Erythroblast (primary cell): ENCODE data around the gene GBE1.

Experiments used
- GATA1 ChIP-seq: IDR thresholded peaks from 2 replicates; pipeline ENCODE4 v1.6.1; 2011; ENCODE audit warnings: low read depth, mild to moderate bottlenecking, control low read depth, low read length, moderate library complexity
- POLR2A ChIP-seq: IDR thresholded peaks from 2 replicates; pipeline ENCODE4 v1.6.1; 2011; ENCODE audit warnings: mild to moderate bottlenecking, low read length

DNA sequence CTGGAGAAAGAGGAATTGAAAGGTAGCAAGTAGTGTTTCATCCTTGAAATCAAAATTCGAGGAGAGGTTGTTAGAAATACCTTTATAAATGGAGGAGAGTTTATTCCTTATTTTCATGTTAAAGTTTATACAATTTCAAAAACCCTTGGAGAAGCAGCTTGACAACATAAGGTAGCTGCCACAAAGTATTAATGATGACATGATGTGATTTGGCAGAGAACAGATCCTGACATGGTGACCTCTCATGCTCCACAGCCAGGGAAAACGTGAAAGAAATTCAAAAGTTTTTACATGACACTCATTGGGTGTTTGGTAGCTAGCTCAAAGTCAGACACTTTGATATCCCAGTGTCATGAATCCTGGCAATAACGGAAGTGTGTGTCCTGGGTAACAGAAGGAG is 320.8 kb downstream of the GBE1 start:
- TF ChIP-seq POLR2A (no peak), GATA1 (no peak)
